Placental epithelial cell (primary cell): ENCODE measurements around the gene OR5M8. TPM values are rescaled to one million over a fixed set of nuclear protein-coding genes. Genes with fewer than 3 reads are reported as not detected.

Experiments used
- total RNA-seq: library from RNA; depleted of rRNA; stranded (reverse); fragments of >200 nt; gene quantifications from 2 replicates; pipeline ENCODE4 v1.2.3, GENCODE V29; 2012

OR5M8 gene
- total RNA-seq: not detected in 2 replicates

DNA sequence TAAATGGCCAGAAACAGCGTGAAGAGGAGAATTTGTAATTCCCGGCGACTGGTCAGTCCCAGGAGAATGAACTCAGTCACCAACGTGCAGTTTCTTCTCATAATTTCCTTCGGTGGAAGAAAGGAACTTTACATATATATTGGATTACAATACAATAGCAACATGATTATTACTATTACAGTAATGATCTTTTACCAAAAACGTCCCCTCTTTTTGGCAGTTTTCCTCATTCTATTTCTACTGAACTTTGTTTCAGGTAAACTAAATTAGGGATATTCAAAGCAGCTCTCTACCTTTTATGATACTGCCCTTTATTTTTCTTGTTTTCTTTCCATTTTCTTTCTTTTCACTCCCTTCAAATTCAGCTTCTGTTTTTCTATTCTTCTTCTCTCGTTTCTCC lies at the start of gene OR5M8:
Gene OR5M8, minus strand, starts transcription at position 101 of the 400 bp plus-strand sequence. Its CDS starts 0 bp downstream, at position 101.

DNA sequence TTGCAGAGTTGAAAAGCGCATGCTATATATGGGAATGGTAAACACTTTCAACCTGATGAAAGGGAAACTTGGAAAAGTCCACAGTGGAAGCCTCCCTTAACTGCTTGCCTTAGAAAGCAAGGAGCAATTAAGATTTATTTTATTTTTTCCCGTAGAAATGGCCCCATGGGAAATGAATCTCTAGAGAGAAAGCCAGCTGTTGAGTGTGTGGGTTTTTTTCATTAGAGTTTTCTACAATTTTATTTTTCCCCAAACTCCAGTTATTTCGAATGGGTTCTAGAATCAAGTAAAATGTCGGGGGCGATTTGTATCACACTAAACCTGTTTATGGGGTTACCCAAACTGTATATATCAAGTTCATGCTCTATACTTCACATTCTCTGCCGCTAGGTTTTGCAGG lies 17.9 kb downstream of the OR5M8 start, which contains the start of gene OR5M3:
Gene OR5M3, minus strand, starts transcription at position 101 of the 400 bp plus-strand sequence. CDS start 2,855 bp downstream, outside the sequence.

Other genes starting within 250 kb of the OR5M8 start
- gene OR5T3, start 239.1 kb downstream of the OR5M8 start, total RNA-seq: not detected in 2 replicates
- gene OR5T1, start 217.2 kb downstream of the OR5M8 start, total RNA-seq: not detected in 2 replicates
- gene OR8H1, start 199.1 kb downstream of the OR5M8 start, total RNA-seq: not detected in 2 replicates
- gene OR8K3, start 176.2 kb downstream of the OR5M8 start, total RNA-seq: not detected in 2 replicates
- gene OR8K1, start 145.3 kb downstream of the OR5M8 start, total RNA-seq: not detected in 2 replicates
- not detected in 2 replicates for gene OR8J1, start 137.1 kb downstream of the OR5M8 start, total RNA-seq
- not detected in 2 replicates for gene OR8U1, start 115.7 kb downstream of the OR5M8 start, total RNA-seq
- gene OR5AL1, start 78.7 kb downstream of the OR5M8 start, total RNA-seq: not detected in 2 replicates
- gene OR5M3, start 18.0 kb downstream of the OR5M8 start, total RNA-seq: not detected in 2 replicates
- not detected in 2 replicates for gene OR5M11, start 51.9 kb upstream of the OR5M8 start, total RNA-seq
- 0.33 TPM in 1 of 2 replicates, not detected in the other for gene OR5M10, start 86.4 kb upstream of the OR5M8 start, total RNA-seq
- gene OR5M1, start 123.5 kb upstream of the OR5M8 start, total RNA-seq: under 0.01 and 0.43 TPM in 2 replicates
- gene OR5AP2, start 151.1 kb upstream of the OR5M8 start, total RNA-seq: 0.33 TPM in 1 of 2 replicates, not detected in the other
- gene OR5AR1, start 172.3 kb upstream of the OR5M8 start, total RNA-seq: not detected in 2 replicates
- gene OR9G1, start 207.7 kb upstream of the OR5M8 start, total RNA-seq: not detected in 2 replicates